ENCODE results near the gene WNT3. TPM values are rescaled to one million over a fixed set of nuclear protein-coding genes. Genes with fewer than 3 reads are reported as not detected.

WNT3 gene
- total RNA-seq, 1 donor, result 0.63 TPM

DNA sequence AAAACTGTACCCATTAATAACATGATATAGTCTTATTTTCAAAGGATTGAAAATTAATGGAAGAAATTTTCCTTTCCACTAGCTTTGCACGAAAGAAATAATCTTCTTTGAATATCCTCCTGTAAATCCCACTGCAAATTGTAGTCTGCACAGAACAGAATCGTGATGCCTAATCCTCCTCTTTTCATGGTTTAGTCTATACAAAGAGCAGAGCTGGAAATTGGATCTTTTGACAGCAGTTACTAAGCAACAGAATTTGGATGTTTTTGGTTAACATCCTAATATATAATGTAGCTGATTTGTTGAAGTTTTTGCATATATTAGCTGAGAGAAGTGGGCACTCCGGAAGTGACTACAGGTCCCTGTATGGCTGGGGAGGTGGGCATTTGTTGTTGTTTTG is 98.6 kb downstream of the WNT3 start:
- DNase-seq (ENCODE audit: low read depth), result no peak
- H3K4me3 ChIP-seq (ENCODE audit: low read depth, low read length), result no peak overlapping the region
- no peak for TF ChIP-seq CTCF (IDR thresholded peaks at IDR 0.05; ENCODE audit: insufficient read depth, low read length)

GRCh38 chr17:46717999-46718398 is 100.5 kb downstream of the WNT3 start:
- no peak for TF ChIP-seq CTCF (IDR thresholded peaks at IDR 0.05; ENCODE audit: insufficient read depth, low read length)
- no peak overlapping the region for H3K4me3 ChIP-seq (ENCODE audit: low read depth, low read length)
- no peak for DNase-seq (ENCODE audit: low read depth)

Other genes with a start within 250 kb of the WNT3 start
- 9.9 and 10.7 TPM in 2 replicates for gene ARL17A, start 239.0 kb downstream of the WNT3 start, total RNA-seq (ENCODE audit: low replicate concordance)
- 42.4 and 59.7 TPM in 2 replicates for gene NSF, start 228.0 kb downstream of the WNT3 start, total RNA-seq (ENCODE audit: low replicate concordance)
- gene WNT9B, start 32.9 kb upstream of the WNT3 start, total RNA-seq (ENCODE audit: low replicate concordance), result 0.09 TPM in 1 of 2 replicates, not detected in the other
- gene GOSR2, start 104.5 kb upstream of the WNT3 start, total RNA-seq (ENCODE audit: low replicate concordance), result 35.4 and 49.3 TPM in 2 replicates
- gene RPRML, start 160.6 kb upstream of the WNT3 start, total RNA-seq (ENCODE audit: low replicate concordance), result not detected in 2 replicates